Effector memory CD8-positive, alpha-beta T cell (primary cell): Measurements from ENCODE around the gene SCARF2.
"Not testable (repeated sequence)": the region's sequence is repeated elsewhere in the genome, so short reads cannot be mapped to it uniquely, and the experiment has no call there.

Experiments
- ATAC-seq: fragments of 150-1000 bp; cut with Tn5 transposase; replicated peaks from 2 replicates; pipeline ENCODE4 v1.10.0; 2021; ENCODE audit warnings: mild to moderate bottlenecking, moderate library complexity
- DNase-seq, 3 experiments: peaks; one replicate each; pipeline ENCODE4 v3.0.0; 2021
- H3K27ac Mint-ChIP-seq, 2 donors: one replicate each; pipeline ENCODE4 v1.8.0; 2022; ENCODE audit warnings: mild to moderate bottlenecking in 2 of 2, mixed read lengths in 2 of 2, moderate library complexity in 2 of 2
- H3K27me3 Mint-ChIP-seq, 2 donors: one replicate each; pipeline ENCODE4 v1.8.0; 2022; ENCODE audit warnings: mixed read lengths in 2 of 2
- H3K36me3 Mint-ChIP-seq: one replicate; pipeline ENCODE4 v1.8.0; 2022; ENCODE audit warnings: mild to moderate bottlenecking, moderate library complexity, mixed read lengths; ENCODE audit not compliant: insufficient read depth
- H3K4me1 Mint-ChIP-seq, 2 donors: one replicate each; pipeline ENCODE4 v1.8.0; 2022; ENCODE audit warnings: low read depth in 2 of 2, mixed read lengths in 2 of 2
- H3K4me3 Mint-ChIP-seq, 2 donors: one replicate each; pipeline ENCODE4 v1.8.0; 2022; ENCODE audit warnings: mild to moderate bottlenecking in 2 of 2, mixed read lengths in 2 of 2, moderate library complexity in 2 of 2
- H3K9me3 Mint-ChIP-seq, 2 donors: one replicate each; pipeline ENCODE4 v1.8.0; 2022; ENCODE audit warnings: mixed read lengths in 2 of 2

Gene SCARF2

GRCh38 chr22:20470525-20470924 lies 32.9 kb upstream of the SCARF2 start:
- H3K27me3 Mint-ChIP-seq, H3K9me3 Mint-ChIP-seq, H3K4me3 Mint-ChIP-seq, ATAC-seq, DNase-seq: not testable (repeated sequence)
- Mint-ChIP-seq H3K27ac (peak overlapping the region; percentile 44 to 46), H3K4me1 (peaks cover 9 to 11% of the 10 kb centered on the region in 2 donors), H3K36me3 (peaks cover 11% of the 10 kb centered on the region)

GRCh38 chr22:20469110-20469868 lies 31.7 kb upstream of the SCARF2 start:
- Mint-ChIP-seq H3K4me1 (peaks cover 14 to 22% of the 10 kb centered on the region in 2 donors), H3K9me3 (no peaks in the 10 kb centered on the region), H3K27me3 (no peaks in the 10 kb centered on the region), H3K27ac (peak overlapping the region; percentile 39 to 45), H3K4me3 (peak overlapping the region in 1 of 2 donors; percentile 16), H3K36me3 (peaks cover 11% of the 10 kb centered on the region)
- ATAC-seq = peak; percentile 62
- no peak for DNase-seq

GRCh38 chr22:20466659-20467379 lies 29.2 kb upstream of the SCARF2 start:
- H3K27ac Mint-ChIP-seq = peak overlapping the region; percentile 89 to 96
- no peak overlapping the region for H3K4me3 Mint-ChIP-seq
- H3K27me3 Mint-ChIP-seq = no peaks in the 10 kb centered on the region
- H3K4me1 Mint-ChIP-seq = peaks cover 34 to 37% of the 10 kb centered on the region in 2 donors
- peaks cover 13% of the 10 kb centered on the region for H3K36me3 Mint-ChIP-seq
- no peaks in the 10 kb centered on the region for H3K9me3 Mint-ChIP-seq
- ATAC-seq (no peak), DNase-seq (no peak)

GRCh38 chr22:20465759-20466077 lies 28.1 kb upstream of the SCARF2 start:
- DNase-seq (no peak), ATAC-seq (no peak)
- no peaks in the 10 kb centered on the region for H3K9me3 Mint-ChIP-seq
- H3K27ac Mint-ChIP-seq = peak overlapping the region; percentile 89 to 96
- H3K4me3 Mint-ChIP-seq = peak overlapping the region; percentile 14 to 33
- no peaks in the 10 kb centered on the region for H3K27me3 Mint-ChIP-seq
- H3K4me1 Mint-ChIP-seq = peaks cover 34% of the 10 kb centered on the region in 2 donors
- H3K36me3 Mint-ChIP-seq = peaks cover 16% of the 10 kb centered on the region

- H3K4me3 Mint-ChIP-seq = peak overlapping the region; percentile 58 to 70
Measured at GRCh38 chr22:20464912-20465758, 27.5 kb upstream of the SCARF2 start.

GRCh38 chr22:20464096-20464614 lies 26.5 kb upstream of the SCARF2 start:
- Mint-ChIP-seq H3K36me3 (peaks cover 16% of the 10 kb centered on the region), H3K27ac (peak overlapping the region; percentile 96 to 98), H3K4me3 (peak overlapping the region; percentile 58 to 70), H3K9me3 (no peaks in the 10 kb centered on the region), H3K4me1 (peaks cover 37 to 38% of the 10 kb centered on the region in 2 donors), H3K27me3 (no peaks in the 10 kb centered on the region)
- DNase-seq (peak; percentile 18 to 37 (median 29)), ATAC-seq (peak; percentile 83)

More at GRCh38 chr22:20464912-20465758, 27.5 kb upstream of the SCARF2 start:
- Mint-ChIP-seq H3K36me3 (peaks cover 14% of the 10 kb centered on the region), H3K4me1 (peaks cover 33 to 34% of the 10 kb centered on the region in 2 donors), H3K9me3 (no peaks in the 10 kb centered on the region), H3K27me3 (no peaks in the 10 kb centered on the region), H3K27ac (peak overlapping the region; percentile 96 to 98)
- DNase-seq (no peak), ATAC-seq (no peak)

- peak overlapping the region; percentile 58 to 70 for H3K4me3 Mint-ChIP-seq
- H3K4me1 Mint-ChIP-seq = peaks cover 36 to 37% of the 10 kb centered on the region in 2 donors
- H3K27me3 Mint-ChIP-seq = no peaks in the 10 kb centered on the region
- peak in 2 of 3 experiments; percentile 17 to 35 for DNase-seq
- H3K36me3 Mint-ChIP-seq = peaks cover 20% of the 10 kb centered on the region
- H3K27ac Mint-ChIP-seq = peak overlapping the region; percentile 96 to 98
- ATAC-seq = peak; percentile 76
- no peaks in the 10 kb centered on the region for H3K9me3 Mint-ChIP-seq
Measured at GRCh38 chr22:20463324-20464095, 25.9 kb upstream of the SCARF2 start.

GRCh38 chr22:20459862-20460261 lies 22.2 kb upstream of the SCARF2 start:
- DNase-seq (no peak), ATAC-seq (no peak)
- Mint-ChIP-seq H3K27me3 (no peaks in the 10 kb centered on the region), H3K27ac (no peak overlapping the region), H3K4me1 (peaks cover 43 to 44% of the 10 kb centered on the region in 2 donors), H3K9me3 (no peaks in the 10 kb centered on the region), H3K4me3 (no peak overlapping the region), H3K36me3 (peaks cover 24% of the 10 kb centered on the region)

- Mint-ChIP-seq H3K27ac (no peak overlapping the region), H3K9me3 (no peaks in the 10 kb centered on the region), H3K4me1 (peaks cover 37 to 38% of the 10 kb centered on the region in 2 donors), H3K4me3 (no peak overlapping the region), H3K36me3 (peaks cover 27% of the 10 kb centered on the region), H3K27me3 (no peaks in the 10 kb centered on the region)
- DNase-seq (no peak), ATAC-seq (no peak)
Measured at GRCh38 chr22:20459152-20459542, 21.5 kb upstream of the SCARF2 start.

GRCh38 chr22:20458530-20459151 lies 21.0 kb upstream of the SCARF2 start:
- no peak for ATAC-seq
- Mint-ChIP-seq H3K9me3 (no peaks in the 10 kb centered on the region), H3K27me3 (no peaks in the 10 kb centered on the region), H3K4me1 (peaks cover 32 to 33% of the 10 kb centered on the region in 2 donors), H3K36me3 (peaks cover 27% of the 10 kb centered on the region), H3K27ac (peak overlapping the region in 1 of 2 donors; percentile 66), H3K4me3 (no peak overlapping the region)
- DNase-seq = no peak

- Mint-ChIP-seq H3K9me3 (no peaks in the 10 kb centered on the region), H3K4me1 (peaks cover 22 to 26% of the 10 kb centered on the region in 2 donors), H3K27me3 (no peaks in the 10 kb centered on the region), H3K36me3 (peaks cover 26% of the 10 kb centered on the region), H3K4me3 (no peak overlapping the region), H3K27ac (no peak overlapping the region)
- ATAC-seq (no peak), DNase-seq (no peak)
Measured at GRCh38 chr22:20457506-20458240, 20.0 kb upstream of the SCARF2 start.

GRCh38 chr22:20456722-20457076 lies 19.1 kb upstream of the SCARF2 start:
- DNase-seq = no peak
- peak overlapping the region in 1 of 2 donors; percentile 47 for H3K27ac Mint-ChIP-seq
- no peak overlapping the region for H3K4me3 Mint-ChIP-seq
- H3K9me3 Mint-ChIP-seq = no peaks in the 10 kb centered on the region
- H3K27me3 Mint-ChIP-seq = no peaks in the 10 kb centered on the region
- ATAC-seq = no peak
- peaks cover 18 to 22% of the 10 kb centered on the region in 2 donors for H3K4me1 Mint-ChIP-seq
- H3K36me3 Mint-ChIP-seq = peaks cover 23% of the 10 kb centered on the region
